ENCODE data around the gene SELENOO.
"Not testable (repeated sequence)": the region's sequence is repeated elsewhere in the genome, so short reads cannot be mapped to it uniquely, and the experiment has no call there.

SELENOO gene

GRCh38 chr22:50168490-50169180 is 32.2 kb upstream of the SELENOO start:
- H3K9me3 ChIP-seq (ENCODE audit: control insufficient read depth, low read length); H3K9ac ChIP-seq (ENCODE audit: low read length); H3K4me3 ChIP-seq (ENCODE audit: low read length); H3K36me3 ChIP-seq (ENCODE audit: control insufficient read depth, insufficient read depth, low read length): not testable (repeated sequence)
- H3K27me3 ChIP-seq (ENCODE audit: control insufficient read depth, insufficient read depth, low read length), result peaks cover 35% of the 10 kb centered on the region
- peaks cover 11% of the 10 kb centered on the region for H3K4me1 ChIP-seq (ENCODE audit: control insufficient read depth, insufficient read depth, low read length)

- Histone ChIP-seq H3K9me3 (ENCODE audit: control insufficient read depth, low read length) (no peaks in the 10 kb centered on the region), H3K9ac (ENCODE audit: low read length) (no peak overlapping the region), H3K36me3 (ENCODE audit: control insufficient read depth, insufficient read depth, low read length) (no peaks in the 10 kb centered on the region), H3K4me3 (ENCODE audit: low read length) (no peak overlapping the region), H3K27me3 (ENCODE audit: control insufficient read depth, insufficient read depth, low read length) (peaks cover 39% of the 10 kb centered on the region), H3K4me1 (ENCODE audit: control insufficient read depth, insufficient read depth, low read length) (peaks cover 11% of the 10 kb centered on the region)
These were observed 31.5 kb upstream of the SELENOO start for GRCh38 chr22:50169181-50169759.

GRCh38 chr22:50169774-50170341 is 31.0 kb upstream of the SELENOO start:
- no peak overlapping the region for H3K4me3 ChIP-seq (ENCODE audit: low read length)
- H3K36me3 ChIP-seq (ENCODE audit: control insufficient read depth, insufficient read depth, low read length), result no peaks in the 10 kb centered on the region
- H3K27me3 ChIP-seq (ENCODE audit: control insufficient read depth, insufficient read depth, low read length), result peaks cover 41% of the 10 kb centered on the region
- H3K9ac ChIP-seq (ENCODE audit: low read length), result no peak overlapping the region
- H3K9me3 ChIP-seq (ENCODE audit: control insufficient read depth, low read length), result no peaks in the 10 kb centered on the region
- peaks cover 11% of the 10 kb centered on the region for H3K4me1 ChIP-seq (ENCODE audit: control insufficient read depth, insufficient read depth, low read length)

- H3K9ac ChIP-seq (ENCODE audit: low read length), result no peak within 1 kb of the TSS
- no peak within 1 kb of the TSS for H3K4me3 ChIP-seq (ENCODE audit: low read length)
- peaks cover 11% of the 10 kb centered on the region for H3K4me1 ChIP-seq (ENCODE audit: control insufficient read depth, insufficient read depth, low read length)
- H3K9me3 ChIP-seq (ENCODE audit: control insufficient read depth, low read length), result no peaks in the 10 kb centered on the region
- H3K27me3 ChIP-seq (ENCODE audit: control insufficient read depth, insufficient read depth, low read length), result peaks cover 41% of the 10 kb centered on the region
- H3K36me3 ChIP-seq (ENCODE audit: control insufficient read depth, insufficient read depth, low read length), result no peaks in the 10 kb centered on the region
These were observed 30.1 kb upstream of the SELENOO start, which contains the start of gene PANX2 for GRCh38 chr22:50170453-50171318. Gene PANX2 (plus strand): TSS chr22:50170731. CDS start chr22:50170731, 0 bp downstream.

- Histone ChIP-seq H3K9me3 (ENCODE audit: control insufficient read depth, low read length) (no peaks in the 10 kb centered on the region), H3K36me3 (ENCODE audit: control insufficient read depth, insufficient read depth, low read length) (no peaks in the 10 kb centered on the region), H3K4me1 (ENCODE audit: control insufficient read depth, insufficient read depth, low read length) (peaks cover 11% of the 10 kb centered on the region), H3K27me3 (ENCODE audit: control insufficient read depth, insufficient read depth, low read length) (peaks cover 41% of the 10 kb centered on the region), H3K4me3 (ENCODE audit: low read length) (no peak overlapping the region), H3K9ac (ENCODE audit: low read length) (no peak overlapping the region)
These were observed 29.4 kb upstream of the SELENOO start for GRCh38 chr22:50171319-50171964.

GRCh38 chr22:50171965-50172421 is 28.8 kb upstream of the SELENOO start:
- H3K4me3 ChIP-seq (ENCODE audit: low read length), result no peak overlapping the region
- H3K9ac ChIP-seq (ENCODE audit: low read length), result no peak overlapping the region
- H3K9me3 ChIP-seq (ENCODE audit: control insufficient read depth, low read length), result no peaks in the 10 kb centered on the region
- peaks cover 11% of the 10 kb centered on the region for H3K4me1 ChIP-seq (ENCODE audit: control insufficient read depth, insufficient read depth, low read length)
- H3K27me3 ChIP-seq (ENCODE audit: control insufficient read depth, insufficient read depth, low read length), result peaks cover 41% of the 10 kb centered on the region
- H3K36me3 ChIP-seq (ENCODE audit: control insufficient read depth, insufficient read depth, low read length), result no peaks in the 10 kb centered on the region

- Histone ChIP-seq H3K9me3 (ENCODE audit: control insufficient read depth, low read length) (no peaks in the 10 kb centered on the region), H3K4me3 (ENCODE audit: low read length) (no peak overlapping the region), H3K36me3 (ENCODE audit: control insufficient read depth, insufficient read depth, low read length) (no peaks in the 10 kb centered on the region), H3K9ac (ENCODE audit: low read length) (no peak overlapping the region), H3K4me1 (ENCODE audit: control insufficient read depth, insufficient read depth, low read length) (peaks cover 11% of the 10 kb centered on the region), H3K27me3 (ENCODE audit: control insufficient read depth, insufficient read depth, low read length) (peaks cover 38% of the 10 kb centered on the region)
These were observed 27.4 kb upstream of the SELENOO start for GRCh38 chr22:50173311-50173982.

GRCh38 chr22:50173983-50174355 is 26.8 kb upstream of the SELENOO start:
- Histone ChIP-seq H3K9me3 (ENCODE audit: control insufficient read depth, low read length) (no peaks in the 10 kb centered on the region), H3K27me3 (ENCODE audit: control insufficient read depth, insufficient read depth, low read length) (peaks cover 38% of the 10 kb centered on the region), H3K36me3 (ENCODE audit: control insufficient read depth, insufficient read depth, low read length) (no peaks in the 10 kb centered on the region), H3K4me1 (ENCODE audit: control insufficient read depth, insufficient read depth, low read length) (peaks cover 10% of the 10 kb centered on the region), H3K4me3 (ENCODE audit: low read length) (no peak overlapping the region), H3K9ac (ENCODE audit: low read length) (no peak overlapping the region)

GRCh38 chr22:50174382-50175190 is 26.2 kb upstream of the SELENOO start:
- H3K9ac ChIP-seq (ENCODE audit: low read length), result no peak overlapping the region
- peaks cover 7% of the 10 kb centered on the region for H3K4me1 ChIP-seq (ENCODE audit: control insufficient read depth, insufficient read depth, low read length)
- H3K36me3 ChIP-seq (ENCODE audit: control insufficient read depth, insufficient read depth, low read length), result no peaks in the 10 kb centered on the region
- no peaks in the 10 kb centered on the region for H3K9me3 ChIP-seq (ENCODE audit: control insufficient read depth, low read length)
- no peak overlapping the region for H3K4me3 ChIP-seq (ENCODE audit: low read length)
- peaks cover 33% of the 10 kb centered on the region for H3K27me3 ChIP-seq (ENCODE audit: control insufficient read depth, insufficient read depth, low read length)

GRCh38 chr22:50175191-50175461 is 25.7 kb upstream of the SELENOO start:
- H3K36me3 ChIP-seq (ENCODE audit: control insufficient read depth, insufficient read depth, low read length), result no peaks in the 10 kb centered on the region
- H3K4me1 ChIP-seq (ENCODE audit: control insufficient read depth, insufficient read depth, low read length), result peaks cover 7% of the 10 kb centered on the region
- no peaks in the 10 kb centered on the region for H3K9me3 ChIP-seq (ENCODE audit: control insufficient read depth, low read length)
- no peak overlapping the region for H3K9ac ChIP-seq (ENCODE audit: low read length)
- H3K4me3 ChIP-seq (ENCODE audit: low read length), result no peak overlapping the region
- H3K27me3 ChIP-seq (ENCODE audit: control insufficient read depth, insufficient read depth, low read length), result peaks cover 33% of the 10 kb centered on the region

All from mucosa of stomach (tissue), 1 donor.